NCI-H187 treated with DMSO at 0.1 percent for 48 hours (cell line): ENCODE data around the gene CCR6.
"Not testable (repeated sequence)": the region's sequence is repeated elsewhere in the genome, so short reads cannot be mapped to it uniquely, and the experiment has no call there.

Source experiments
- DNase-seq: peaks from one replicate; lab custom pipeline; 2025; lab: John Stamatoyannopoulos, UW

CCR6 gene

GRCh38 chr6:167122827-167123657 lies at the start of gene CCR6:
CCR6 (plus strand) TSS chr6:167123096; CDS start chr6:167136135, 13,039 bp downstream.
- DNase-seq, result no peak

- no peak for DNase-seq
Measured at GRCh38 chr6:167073679-167074274, 49.1 kb upstream of the CCR6 start.

GRCh38 chr6:167077241-167077932 lies 45.5 kb upstream of the CCR6 start:
- DNase-seq, result no peak

- no peak for DNase-seq
Measured at GRCh38 chr6:167078745-167079144, 44.2 kb upstream of the CCR6 start.

- no peak for DNase-seq
Measured at GRCh38 chr6:167079853-167080297, 43.0 kb upstream of the CCR6 start.

- DNase-seq, result no peak
Measured at GRCh38 chr6:167087857-167088354, 35.0 kb upstream of the CCR6 start.

- DNase-seq, result not testable (repeated sequence)
Measured at GRCh38 chr6:167088741-167089140, 34.2 kb upstream of the CCR6 start.

- no peak for DNase-seq
Measured at GRCh38 chr6:167089243-167090142, 33.4 kb upstream of the CCR6 start.

GRCh38 chr6:167090171-167090570 lies 32.7 kb upstream of the CCR6 start:
- DNase-seq, result no peak

- DNase-seq, result no peak
Measured at GRCh38 chr6:167091026-167091804, 31.7 kb upstream of the CCR6 start.

- no peak for DNase-seq
Measured at GRCh38 chr6:167091805-167092107, 31.1 kb upstream of the CCR6 start.

- no peak for DNase-seq
Measured at GRCh38 chr6:167092672-167093339, 30.1 kb upstream of the CCR6 start.

- no peak for DNase-seq
Measured at GRCh38 chr6:167093406-167093921, 29.4 kb upstream of the CCR6 start.

- no peak for DNase-seq
Measured at GRCh38 chr6:167093922-167094432, 28.9 kb upstream of the CCR6 start.

- no peak for DNase-seq
Measured at GRCh38 chr6:167094436-167094819, 28.5 kb upstream of the CCR6 start.

GRCh38 chr6:167094820-167095637 lies 27.9 kb upstream of the CCR6 start:
- DNase-seq, result no peak

- DNase-seq, result no peak
Measured at GRCh38 chr6:167095888-167096287, 27.0 kb upstream of the CCR6 start.

- no peak for DNase-seq
Measured at GRCh38 chr6:167096991-167097390, 25.9 kb upstream of the CCR6 start.

GRCh38 chr6:167097770-167098169 lies 25.1 kb upstream of the CCR6 start:
- no peak for DNase-seq
